Right lobe of liver (tissue), 4 donors: ENCODE results near the gene SIGLEC1.

ENCODE experiments used
- POLR2A ChIP-seq: fragments of 450-650 bp; IDR thresholded peaks from one replicate; pipeline ENCODE4 v1.6.1; 2017; ENCODE audit warnings: antibody characterized with exemption, mild to moderate bottlenecking
- TF ChIP-seq, protein P1 (sequence below), 4 donors: fragments of 200-600 bp in 3 of 4; fragments of 450-650 bp in 1 of 4; IDR thresholded peaks; one replicate each; pipeline versions ENCODE4 v1.5.1 to v1.8.0; 2016 to 2022; ENCODE audit warnings: antibody characterized with exemption in 4 of 4, mild to moderate bottlenecking in 2 of 4
- donor health status: DM: no; HTN: no; CAD: no.
- donor health status: DM: no; HTN: no; CAD: no.
- donor health status: DM: no; HTN: yes; CAD: no.

DNA sequence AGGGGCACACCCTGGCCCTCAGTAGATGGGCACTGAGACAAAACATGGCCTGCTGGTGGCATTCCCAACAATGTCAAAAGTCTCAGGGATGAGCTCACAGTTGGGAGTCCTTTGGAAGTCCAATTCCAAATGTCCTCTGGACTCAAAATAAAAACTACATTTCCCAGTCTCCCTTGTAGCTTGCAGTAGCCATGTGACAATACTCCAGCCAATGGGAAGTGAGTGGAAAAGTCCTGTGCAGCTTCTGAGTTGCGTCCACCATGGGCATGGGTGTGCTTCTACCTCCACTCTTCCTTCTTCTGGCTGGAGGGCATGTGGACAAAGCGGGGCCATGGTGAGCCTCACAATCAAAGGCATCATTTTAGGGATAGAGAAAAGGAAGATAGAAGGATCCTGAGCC, 24.7 kb downstream of the SIGLEC1 start:
- TF ChIP-seq, protein P1, sequence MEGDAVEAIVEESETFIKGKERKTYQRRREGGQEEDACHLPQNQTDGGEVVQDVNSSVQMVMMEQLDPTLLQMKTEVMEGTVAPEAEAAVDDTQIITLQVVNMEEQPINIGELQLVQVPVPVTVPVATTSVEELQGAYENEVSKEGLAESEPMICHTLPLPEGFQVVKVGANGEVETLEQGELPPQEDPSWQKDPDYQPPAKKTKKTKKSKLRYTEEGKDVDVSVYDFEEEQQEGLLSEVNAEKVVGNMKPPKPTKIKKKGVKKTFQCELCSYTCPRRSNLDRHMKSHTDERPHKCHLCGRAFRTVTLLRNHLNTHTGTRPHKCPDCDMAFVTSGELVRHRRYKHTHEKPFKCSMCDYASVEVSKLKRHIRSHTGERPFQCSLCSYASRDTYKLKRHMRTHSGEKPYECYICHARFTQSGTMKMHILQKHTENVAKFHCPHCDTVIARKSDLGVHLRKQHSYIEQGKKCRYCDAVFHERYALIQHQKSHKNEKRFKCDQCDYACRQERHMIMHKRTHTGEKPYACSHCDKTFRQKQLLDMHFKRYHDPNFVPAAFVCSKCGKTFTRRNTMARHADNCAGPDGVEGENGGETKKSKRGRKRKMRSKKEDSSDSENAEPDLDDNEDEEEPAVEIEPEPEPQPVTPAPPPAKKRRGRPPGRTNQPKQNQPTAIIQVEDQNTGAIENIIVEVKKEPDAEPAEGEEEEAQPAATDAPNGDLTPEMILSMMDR (IDR thresholded peaks at IDR 0.05) = no peak
- TF ChIP-seq POLR2A = no peak
